MM.1S (cell line): ENCODE data around the gene ALKBH3.

Experiments used
- DNase-seq: peaks from one replicate; pipeline ENCODE4 v3.0.0-alpha.2; 2015
- H2AFZ ChIP-seq: fragments of 300-600 bp; sonication (generic); 2 replicates; pipeline ENCODE4 v1.6.0; 2016; ENCODE audit warnings: antibody characterized with exemption, low read length
- H3F3A ChIP-seq: fragments of 300-600 bp; sonication (generic); 2 replicates; pipeline ENCODE4 v1.6.1; 2016; ENCODE audit warnings: mild to moderate bottlenecking, antibody characterized with exemption, low read length, moderate library complexity, mixed read lengths; ENCODE audit not compliant: insufficient read depth
- H3K27ac ChIP-seq: fragments of 300-600 bp; sonication (generic); 2 replicates; pipeline ENCODE4 v1.5.1; 2016; ENCODE audit warnings: mild to moderate bottlenecking, low read length
- H3K27me3 ChIP-seq: fragments of 300-600 bp; sonication (generic); replicated peaks from 2 replicates; pipeline ENCODE4 v1.6.0; 2016; ENCODE audit warnings: low read length; ENCODE audit not compliant: insufficient read depth
- H3K36me3 ChIP-seq: fragments of 300-600 bp; sonication (generic); replicated peaks from 2 replicates; pipeline ENCODE4 v1.6.1; 2016; ENCODE audit warnings: mild to moderate bottlenecking, low read length, mixed read lengths; ENCODE audit not compliant: insufficient read depth
- H3K4me1 ChIP-seq: fragments of 300-600 bp; sonication (generic); 2 replicates; pipeline ENCODE4 v1.6.1; 2016; ENCODE audit warnings: low read length, mixed read lengths
- H3K4me2 ChIP-seq: fragments of 300-600 bp; sonication (generic); 2 replicates; pipeline ENCODE4 v1.6.0; 2016; ENCODE audit warnings: low read depth, low read length
- H3K4me3 ChIP-seq: fragments of 300-600 bp; sonication (generic); 2 replicates; pipeline ENCODE4 v1.5.1; 2016; ENCODE audit warnings: low read length, mixed read lengths
- H3K79me2 ChIP-seq: fragments of 300-600 bp; sonication (generic); 2 replicates; pipeline ENCODE4 v1.6.1; 2016; ENCODE audit warnings: mixed run types, low read length, mixed read lengths
- H3K9ac ChIP-seq: fragments of 300-600 bp; sonication (generic); 2 replicates; pipeline ENCODE4 v1.6.1; 2016; ENCODE audit warnings: low read length, mixed read lengths
- H3K9me2 ChIP-seq: fragments of 300-600 bp; sonication (generic); replicated peaks from 2 replicates; pipeline ENCODE4 v1.6.1; 2016; ENCODE audit warnings: mild to moderate bottlenecking, low read length, mixed read lengths; ENCODE audit not compliant: insufficient read depth
- H3K9me3 ChIP-seq: fragments of 300-600 bp; sonication (generic); replicated peaks from 2 replicates; pipeline ENCODE4 v1.6.1; 2016; ENCODE audit warnings: mild to moderate bottlenecking, low read length, mixed read lengths; ENCODE audit not compliant: insufficient read depth
- H4K20me1 ChIP-seq: fragments of 300-600 bp; sonication (generic); 2 replicates; pipeline ENCODE4 v1.6.1; 2016; ENCODE audit warnings: mild to moderate bottlenecking, low read length, moderate library complexity, mixed read lengths; ENCODE audit not compliant: insufficient read depth
- CTCF ChIP-seq: fragments of 300-600 bp; sonication (generic); IDR thresholded peaks from 2 replicates; pipeline ENCODE4 v1.5.1; 2016; ENCODE audit warnings: antibody characterized with exemption, low read length, mixed read lengths
- EZH2 ChIP-seq: fragments of 300-600 bp; sonication (generic); optimal IDR thresholded peaks from 2 replicates; pipeline ENCODE3; 2017; ENCODE audit warnings: low read depth, mild to moderate bottlenecking, antibody characterized with exemption, low read length, mixed read lengths
- EZH2phosphoT487 ChIP-seq: fragments of 300-600 bp; sonication (generic); IDR thresholded peaks from 2 replicates; pipeline ENCODE4 v1.6.1; 2018; ENCODE audit warnings: antibody characterized with exemption, low read length

The ALKBH3 gene

GRCh38 chr11:43943372-43943930 is 62.8 kb downstream of the ALKBH3 start:
- peaks cover 18% of the 10 kb centered on the region for H3F3A ChIP-seq
- H3K36me3 ChIP-seq: no peaks in the 10 kb centered on the region
- TF ChIP-seq CTCF (no peak), EZH2phosphoT487 (no peak), EZH2 (no peak)
- H3K4me2 ChIP-seq: peak overlapping the region; percentile 99
- DNase-seq: peak; percentile 43
- peaks cover 4% of the 10 kb centered on the region; the same call in 1 of the 2 replicates for H3K4me1 ChIP-seq
- H3K79me2 ChIP-seq: no peaks in the 10 kb centered on the region
- no peaks in the 10 kb centered on the region for H3K9me3 ChIP-seq
- H3K4me3 ChIP-seq: peak overlapping the region; percentile 71
- H3K27me3 ChIP-seq: no peaks in the 10 kb centered on the region
- H4K20me1 ChIP-seq: no peaks in the 10 kb centered on the region
- no peak overlapping the region; the same call in 1 of the 2 replicates for H2AFZ ChIP-seq
- H3K9me2 ChIP-seq: no peaks in the 10 kb centered on the region
- no peak overlapping the region; the same call in 1 of the 2 replicates for H3K9ac ChIP-seq
- H3K27ac ChIP-seq: no peak overlapping the region

- 0 out of 2 replicates have a peak overlapping the region, but pooled peaks have one; percentile 7 for H3K27ac ChIP-seq
- H3K4me3 ChIP-seq: peak overlapping the region; percentile 71
- no peaks in the 10 kb centered on the region for H3K9me3 ChIP-seq
- no peaks in the 10 kb centered on the region for H3K9me2 ChIP-seq
- peak overlapping the region; percentile 99 for H3K4me2 ChIP-seq
- H2AFZ ChIP-seq: peak overlapping the region; percentile 75
- H3K9ac ChIP-seq: peak overlapping the region; percentile 23; the same call in 1 of the 2 replicates
- H3F3A ChIP-seq: peaks cover 18% of the 10 kb centered on the region
- no peaks in the 10 kb centered on the region for H4K20me1 ChIP-seq
- H3K36me3 ChIP-seq: no peaks in the 10 kb centered on the region
- H3K4me1 ChIP-seq: peaks cover 4% of the 10 kb centered on the region; the same call in 1 of the 2 replicates
- no peaks in the 10 kb centered on the region for H3K79me2 ChIP-seq
- H3K27me3 ChIP-seq: no peaks in the 10 kb centered on the region
- TF ChIP-seq EZH2phosphoT487 (no peak), CTCF (no peak), EZH2 (no peak)
- DNase-seq: peak; percentile 61
Measured at GRCh38 chr11:43943931-43944751, 63.5 kb downstream of the ALKBH3 start.

- H3K27me3 ChIP-seq: no peaks in the 10 kb centered on the region
- peak overlapping the region; percentile 71 for H3K4me3 ChIP-seq
- H3F3A ChIP-seq: peaks cover 18% of the 10 kb centered on the region
- H2AFZ ChIP-seq: peak overlapping the region; percentile 75
- peak; percentile 87 for DNase-seq
- H4K20me1 ChIP-seq: no peaks in the 10 kb centered on the region
- peaks cover 4% of the 10 kb centered on the region; the same call in 1 of the 2 replicates for H3K4me1 ChIP-seq
- no peaks in the 10 kb centered on the region for H3K36me3 ChIP-seq
- peak overlapping the region; percentile 23; the same call in 1 of the 2 replicates for H3K9ac ChIP-seq
- no peaks in the 10 kb centered on the region for H3K9me2 ChIP-seq
- H3K27ac ChIP-seq: peak overlapping the region; percentile 9; the same call in 1 of the 2 replicates
- no peaks in the 10 kb centered on the region for H3K9me3 ChIP-seq
- TF ChIP-seq CTCF (peak; percentile 96), EZH2phosphoT487 (no peak), EZH2 (no peak)
- H3K79me2 ChIP-seq: no peaks in the 10 kb centered on the region
- peak overlapping the region; percentile 99 for H3K4me2 ChIP-seq
Measured at GRCh38 chr11:43944761-43945311, 64.2 kb downstream of the ALKBH3 start.
